Mesenchymal stem cell (in vitro differentiated cells and primary cell): ENCODE data around the gene SLCO2B1.

Experiments used
- DNase-seq: peaks from one replicate; pipeline ENCODE4 v3.0.0-alpha.2; 2013
- H2AFZ ChIP-seq: one replicate; pipeline ENCODE4 v1.6.1; 2013; ENCODE audit warnings: low read depth, mild to moderate bottlenecking, control low read depth, inconsistent platforms, low read length, moderate library complexity
- H2AK5ac ChIP-seq: 2 replicates; pipeline ENCODE4 v1.6.1; 2013; ENCODE audit warnings: low read length, moderate library complexity, mild to moderate bottlenecking, inconsistent platforms; ENCODE audit not compliant: severe bottlenecking
- H2BK120ac ChIP-seq: one replicate; pipeline ENCODE4 v1.6.1; 2013; ENCODE audit warnings: low read depth, mild to moderate bottlenecking, inconsistent platforms, low read length, moderate library complexity
- H2BK12ac ChIP-seq, 2 experiments: one replicate each; pipeline ENCODE4 v1.6.1; 2013; ENCODE audit warnings: inconsistent platforms in 2 of 2, low read length in 2 of 2, mild to moderate bottlenecking in 2 of 2, moderate library complexity in 2 of 2, control low read depth in 1 of 2
- H2BK15ac ChIP-seq: one replicate; pipeline ENCODE4 v1.6.1; 2013; ENCODE audit warnings: mild to moderate bottlenecking, low read depth, inconsistent platforms; ENCODE audit not compliant: poor library complexity, severe bottlenecking
- H2BK5ac ChIP-seq: 2 replicates; pipeline ENCODE4 v1.6.1; 2013; ENCODE audit warnings: low read depth, mild to moderate bottlenecking, low read length, control low read depth, inconsistent platforms; ENCODE audit not compliant: poor library complexity, severe bottlenecking
- H3K14ac ChIP-seq, 2 experiments: one replicate each; pipeline ENCODE4 v1.6.1; 2013; ENCODE audit warnings: inconsistent platforms in 2 of 2, low read length in 2 of 2, control low read depth in 1 of 2, mild to moderate bottlenecking in 1 of 2, moderate library complexity in 1 of 2
- H3K18ac ChIP-seq, 2 experiments: one replicate each; pipeline ENCODE4 v1.6.1; 2013; ENCODE audit warnings: inconsistent platforms in 2 of 2, low read length in 2 of 2, control low read depth in 1 of 2, low read depth in 1 of 2, mild to moderate bottlenecking in 1 of 2
- H3K23ac ChIP-seq, 2 experiments: one replicate each; pipeline ENCODE4 v1.6.1; 2013; ENCODE audit warnings: inconsistent platforms in 2 of 2, low read length in 2 of 2, mild to moderate bottlenecking in 2 of 2, moderate library complexity in 2 of 2, control low read depth in 1 of 2
- H3K27ac ChIP-seq: 2 replicates; pipeline ENCODE4 v1.5.1; 2013; ENCODE audit warnings: mild to moderate bottlenecking, moderate library complexity, low read length, control low read depth, inconsistent platforms; ENCODE audit not compliant: poor library complexity, severe bottlenecking
- H3K27me3 ChIP-seq, 2 experiments: 2 replicates each; pipeline versions ENCODE4 v1.6.1 to v1.7.0; 2013; ENCODE audit warnings: low read length in 2 of 2, mild to moderate bottlenecking in 2 of 2, moderate library complexity in 2 of 2, control low read depth in 1 of 2, inconsistent platforms in 1 of 2; ENCODE audit not compliant: control insufficient read depth in 1 of 2, insufficient read depth in 1 of 2
- H3K36me3 ChIP-seq, 2 experiments: 2 replicates each; pipeline versions ENCODE4 v1.6.1 to v1.7.0; 2013; ENCODE audit warnings: low read length in 2 of 2, control low read depth in 1 of 2, inconsistent platforms in 1 of 2, low read depth in 1 of 2, mild to moderate bottlenecking in 1 of 2; ENCODE audit not compliant: insufficient read depth in 2 of 2, control insufficient read depth in 1 of 2
- H3K4ac ChIP-seq, 2 experiments: one replicate each; pipeline ENCODE4 v1.6.1; 2013; ENCODE audit warnings: inconsistent platforms in 2 of 2, low read length in 2 of 2, mild to moderate bottlenecking in 2 of 2, moderate library complexity in 2 of 2, control low read depth in 1 of 2, low read depth in 1 of 2
- H3K4me1 ChIP-seq: 2 replicates; pipeline ENCODE4 v1.6.1; 2013; ENCODE audit warnings: low read depth, low read length, control low read depth; ENCODE audit not compliant: control insufficient read depth, insufficient read depth
- H3K4me2 ChIP-seq: 2 replicates; pipeline ENCODE4 v1.6.1; 2013; ENCODE audit warnings: low read length, mild to moderate bottlenecking, inconsistent platforms; ENCODE audit not compliant: poor library complexity, severe bottlenecking
- H3K4me3 ChIP-seq, 2 experiments: 2 replicates each; pipeline versions ENCODE4 v1.5.1 to v1.7.0; 2013; ENCODE audit warnings: low read length in 2 of 2, mild to moderate bottlenecking in 2 of 2, control low read depth in 1 of 2, low read depth in 1 of 2; ENCODE audit not compliant: insufficient read depth in 1 of 2
- H3K79me1 ChIP-seq: replicated peaks from 2 replicates; pipeline ENCODE4 v1.6.1; 2013; ENCODE audit warnings: mild to moderate bottlenecking, control low read depth, low read length, inconsistent platforms; ENCODE audit not compliant: poor library complexity, severe bottlenecking
- H3K9ac ChIP-seq: 2 replicates; pipeline ENCODE4 v1.7.0; 2013; ENCODE audit warnings: mild to moderate bottlenecking, low read length, moderate library complexity
- H3K9me3 ChIP-seq: 2 replicates; pipeline ENCODE4 v1.7.0; 2013; ENCODE audit warnings: mild to moderate bottlenecking, low read length; ENCODE audit not compliant: control insufficient read depth
- H4K8ac ChIP-seq: one replicate; pipeline ENCODE4 v1.6.1; 2013; ENCODE audit warnings: inconsistent platforms, mild to moderate bottlenecking, low read length, moderate library complexity
- H4K91ac ChIP-seq: one replicate; pipeline ENCODE4 v1.6.1; 2013; ENCODE audit warnings: mild to moderate bottlenecking, low read length, inconsistent platforms
- WGBS: methylation state at CpG from one replicate; pipeline ENCODE4 v1.1.7; 2013; ENCODE audit warnings: mixed read lengths; 5-methylcytosine and 5-hydroxymethylcytosine counted together

Gene SLCO2B1

GRCh38 chr11:75154646-75155569, 4.0 kb downstream of the SLCO2B1 start:
- H2BK5ac ChIP-seq: no peak overlapping the region
- H3K4ac ChIP-seq: no peak overlapping the region
- peak overlapping the region in 1 of 2 experiments; percentile 66 for H3K14ac ChIP-seq
- no peaks in the 10 kb centered on the region for H3K9me3 ChIP-seq
- H3K4me1 ChIP-seq: peaks cover 12% of the 10 kb centered on the region
- H2AK5ac ChIP-seq: no peak overlapping the region
- H4K8ac ChIP-seq: no peak overlapping the region
- no peak overlapping the region for H2BK120ac ChIP-seq
- H3K23ac ChIP-seq: no peak overlapping the region
- no peak overlapping the region for H2BK15ac ChIP-seq
- 83% methylated on average over 9 of the region's 9 CpGs for WGBS
- H3K79me1 ChIP-seq: peaks cover 3% of the 10 kb centered on the region
- H3K4me3 ChIP-seq: no peak overlapping the region
- no peak overlapping the region for H3K9ac ChIP-seq
- H3K27me3 ChIP-seq: peaks cover 0 to 42% of the 10 kb centered on the region in 2 experiments
- no peak overlapping the region for H3K18ac ChIP-seq
- peaks cover 0 to 17% of the 10 kb centered on the region in 2 experiments for H3K36me3 ChIP-seq
- H2AFZ ChIP-seq: no peak overlapping the region
- H3K27ac ChIP-seq: no peak overlapping the region
- DNase-seq: no peak
- H4K91ac ChIP-seq: no peak overlapping the region
- H2BK12ac ChIP-seq: no peak overlapping the region
- no peak overlapping the region for H3K4me2 ChIP-seq

GRCh38 chr11:75155570-75156422, 4.9 kb downstream of the SLCO2B1 start:
- H3K18ac ChIP-seq: no peak overlapping the region
- no peak overlapping the region for H2AK5ac ChIP-seq
- H3K4me2 ChIP-seq: no peak overlapping the region
- H3K4me3 ChIP-seq: no peak overlapping the region
- H4K8ac ChIP-seq: no peak overlapping the region
- H3K14ac ChIP-seq: no peak overlapping the region
- no peak overlapping the region for H3K4ac ChIP-seq
- H3K79me1 ChIP-seq: peaks cover 3% of the 10 kb centered on the region
- H3K36me3 ChIP-seq: peaks cover 0 to 18% of the 10 kb centered on the region in 2 experiments
- H4K91ac ChIP-seq: no peak overlapping the region
- H3K27ac ChIP-seq: no peak overlapping the region
- DNase-seq: peak; percentile 10
- H3K4me1 ChIP-seq: peaks cover 12% of the 10 kb centered on the region
- H3K9me3 ChIP-seq: peaks cover 7% of the 10 kb centered on the region
- H2BK12ac ChIP-seq: no peak overlapping the region
- no peak overlapping the region for H2BK5ac ChIP-seq
- WGBS: 82% methylated on average over 11 of the region's 13 CpGs
- H2BK15ac ChIP-seq: no peak overlapping the region
- H3K23ac ChIP-seq: no peak overlapping the region
- peaks cover 0 to 38% of the 10 kb centered on the region in 2 experiments for H3K27me3 ChIP-seq
- H3K9ac ChIP-seq: no peak overlapping the region
- no peak overlapping the region for H2AFZ ChIP-seq
- H2BK120ac ChIP-seq: no peak overlapping the region

GRCh38 chr11:75158241-75158640, 7.3 kb downstream of the SLCO2B1 start:
- Histone ChIP-seq H4K8ac (no peak overlapping the region), H3K27me3 (peaks cover 0 to 35% of the 10 kb centered on the region in 2 experiments), H3K4me2 (no peak overlapping the region), H4K91ac (no peak overlapping the region), H3K27ac (no peak overlapping the region), H2BK12ac (no peak overlapping the region), H3K79me1 (peaks cover 1% of the 10 kb centered on the region), H3K23ac (no peak overlapping the region), H2AK5ac (no peak overlapping the region), H2BK120ac (no peak overlapping the region), H3K14ac (no peak overlapping the region), H3K4me3 (no peak overlapping the region), H3K9ac (no peak overlapping the region), H2BK5ac (no peak overlapping the region), H3K9me3 (peaks cover 22% of the 10 kb centered on the region), H3K4ac (no peak overlapping the region), H3K4me1 (peaks cover 8% of the 10 kb centered on the region), H2AFZ (no peak overlapping the region), H3K18ac (no peak overlapping the region), H2BK15ac (no peak overlapping the region), H3K36me3 (peaks cover 0 to 17% of the 10 kb centered on the region in 2 experiments)
- no peak for DNase-seq

GRCh38 chr11:75158696-75159150, 7.8 kb downstream of the SLCO2B1 start:
- 72% methylated on average over 4 of the region's 4 CpGs for WGBS

More at GRCh38 chr11:75158696-75159150, 7.8 kb downstream of the SLCO2B1 start:
- Histone ChIP-seq H2AFZ (no peak overlapping the region), H2BK15ac (no peak overlapping the region), H2BK5ac (no peak overlapping the region), H2BK12ac (no peak overlapping the region), H3K79me1 (peaks cover 1% of the 10 kb centered on the region), H3K36me3 (peaks cover 0 to 17% of the 10 kb centered on the region in 2 experiments), H3K9me3 (peaks cover 22% of the 10 kb centered on the region), H3K14ac (no peak overlapping the region), H3K27me3 (peaks cover 0 to 36% of the 10 kb centered on the region in 2 experiments), H3K18ac (no peak overlapping the region), H3K4me1 (peaks cover 8% of the 10 kb centered on the region), H3K9ac (no peak overlapping the region), H3K23ac (no peak overlapping the region), H4K91ac (no peak overlapping the region), H2BK120ac (no peak overlapping the region), H4K8ac (no peak overlapping the region), H3K27ac (no peak overlapping the region), H2AK5ac (no peak overlapping the region), H3K4me3 (no peak overlapping the region), H3K4ac (no peak overlapping the region), H3K4me2 (no peak overlapping the region)
- DNase-seq: no peak
